Gastrocnemius medialis (tissue), 4 donors: Measurements from ENCODE around the gene FAM24A. TPM values are rescaled to one million over a fixed set of nuclear protein-coding genes. Genes with fewer than 3 reads are reported as not detected.

Source experiments
- ATAC-seq, 2 donors: fragments of 150-250 bp; one replicate each; pipeline ENCODE4 v1.9.1; 2016
- DNase-seq, 2 donors: peaks; one replicate each; pipeline ENCODE4 v3.0.0-alpha.2; 2019
- H3K27ac ChIP-seq, 4 donors: fragments of 200-600 bp; sonication (generic); 1 replicate in 1 of 4; 2 replicates in 3 of 4; pipeline ENCODE4 v1.5.1; 2016 to 2018; ENCODE audit warnings: mild to moderate bottlenecking in 2 of 4, moderate library complexity in 1 of 4
- H3K27me3 ChIP-seq, 3 donors: fragments of 200-600 bp; sonication (generic) in 2 of 3; 1 replicate in 1 of 3; 2 replicates in 2 of 3; pipeline versions ENCODE4 v1.5.1 to v1.6.0; 2016 to 2019; ENCODE audit warnings: mild to moderate bottlenecking in 1 of 3, moderate library complexity in 1 of 3
- H3K36me3 ChIP-seq, 2 donors: fragments of 200-600 bp; sonication (generic) in 1 of 2; one replicate each; pipeline ENCODE4 v1.5.1; 2017 to 2018
- H3K4me1 ChIP-seq, 2 donors: fragments of 200-600 bp; sonication (generic) in 1 of 2; one replicate each; pipeline ENCODE4 v1.5.1; 2016 to 2017; ENCODE audit warnings: mild to moderate bottlenecking in 2 of 2
- H3K4me3 ChIP-seq, 4 donors: fragments of 200-600 bp; sonication (generic) in 3 of 4; 1 replicate in 1 of 4; 2 replicates in 3 of 4; pipeline ENCODE4 v1.5.1; 2016 to 2019; ENCODE audit warnings: mild to moderate bottlenecking in 2 of 4
- H3K9me3 ChIP-seq, 3 donors: fragments of 200-600 bp; sonication (generic) in 2 of 3; 1 replicate in 1 of 3; 2 replicates in 2 of 3; pipeline ENCODE4 v1.5.1; 2016 to 2019
- POLR2A ChIP-seq, 2 donors: fragments of 450-650 bp; IDR thresholded peaks; one replicate each; pipeline ENCODE4 v1.6.1; 2017; ENCODE audit warnings: antibody characterized with exemption in 2 of 2, mild to moderate bottlenecking in 2 of 2, moderate library complexity in 2 of 2
- in situ Hi-C, 4 donors: fragments of 200-750 bp; cut with MboI; loops; one replicate each; pipeline versions ENCODE4 v1.15.0 to v1.8.0; 2017; ENCODE audit warnings: low sequenced_read_pairs in 4 of 4
- intact Hi-C: fragments of 100-400 bp; cut with DNase I; formaldehyde crosslinking; loops from one replicate; pipeline ENCODE4 v1.15.1; 2023; ENCODE audit warnings: low total_unique reads
- total RNA-seq, 4 donors: library from RNA; depleted of rRNA; stranded (reverse); fragments of >200 nt; gene quantifications; one replicate each; pipeline versions ENCODE4 v1.1.0 to v1.2.3, GENCODE V29; 2016
- TF ChIP-seq, protein P1 (sequence below), 5 experiments: fragments of 450-650 bp in 3 of 5; fragments of 200-600 bp in 2 of 5; sonication (generic) in 2 of 5; IDR thresholded peaks in 4 of 5; conservative IDR thresholded peaks in 1 of 5; 1 replicate in 4 of 5; 2 replicates in 1 of 5; pipeline ENCODE4 v1.5.1; 2016 to 2019; ENCODE audit warnings: antibody characterized with exemption in 5 of 5, mild to moderate bottlenecking in 3 of 5, moderate library complexity in 3 of 5

FAM24A gene
- total RNA-seq, 4 donors from 2014 or later, result not detected

DNA sequence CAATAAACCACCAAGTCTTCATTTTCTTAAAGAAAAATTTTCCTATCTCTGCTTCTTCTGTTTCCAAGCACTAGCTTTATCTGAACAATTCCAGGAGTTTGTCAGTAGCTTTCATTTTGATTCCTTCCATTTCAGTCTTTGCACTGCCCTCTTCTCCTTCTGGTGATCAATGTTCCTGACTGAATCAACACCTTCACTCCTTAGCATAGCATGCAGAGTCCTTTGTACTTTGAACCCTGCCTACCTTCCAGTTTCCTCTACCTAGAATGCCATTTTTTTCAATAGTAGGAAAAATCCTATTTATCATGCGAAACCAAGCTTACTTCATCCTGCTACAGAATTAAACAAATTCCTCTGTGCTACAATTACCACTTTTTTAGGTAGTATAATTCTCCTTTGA, 45.5 kb downstream of the FAM24A start:
- ATAC-seq, result no peak
- intact Hi-C loops (loop anchor here (2.0 kb wide), 1 partner anchor 53 kb away; the partner anchor contains the start of genes ACADSB and IKZF5), in situ Hi-C loops (loop anchor here in 1 of 4 donors (25.0 kb wide), 1 partner anchor 206 kb away; the partner anchor contains the start of gene BUB3)
- no peak overlapping the region for H3K27ac ChIP-seq
- peaks cover 0 to 8% of the 10 kb centered on the region in 2 donors for H3K36me3 ChIP-seq
- no peaks in the 10 kb centered on the region for H3K27me3 ChIP-seq
- DNase-seq, result no peak
- no peak overlapping the region for H3K4me3 ChIP-seq
- peaks cover 10 to 22% of the 10 kb centered on the region in 2 donors for H3K4me1 ChIP-seq
- H3K9me3 ChIP-seq, result no peaks in the 10 kb centered on the region
- TF ChIP-seq, protein P1, sequence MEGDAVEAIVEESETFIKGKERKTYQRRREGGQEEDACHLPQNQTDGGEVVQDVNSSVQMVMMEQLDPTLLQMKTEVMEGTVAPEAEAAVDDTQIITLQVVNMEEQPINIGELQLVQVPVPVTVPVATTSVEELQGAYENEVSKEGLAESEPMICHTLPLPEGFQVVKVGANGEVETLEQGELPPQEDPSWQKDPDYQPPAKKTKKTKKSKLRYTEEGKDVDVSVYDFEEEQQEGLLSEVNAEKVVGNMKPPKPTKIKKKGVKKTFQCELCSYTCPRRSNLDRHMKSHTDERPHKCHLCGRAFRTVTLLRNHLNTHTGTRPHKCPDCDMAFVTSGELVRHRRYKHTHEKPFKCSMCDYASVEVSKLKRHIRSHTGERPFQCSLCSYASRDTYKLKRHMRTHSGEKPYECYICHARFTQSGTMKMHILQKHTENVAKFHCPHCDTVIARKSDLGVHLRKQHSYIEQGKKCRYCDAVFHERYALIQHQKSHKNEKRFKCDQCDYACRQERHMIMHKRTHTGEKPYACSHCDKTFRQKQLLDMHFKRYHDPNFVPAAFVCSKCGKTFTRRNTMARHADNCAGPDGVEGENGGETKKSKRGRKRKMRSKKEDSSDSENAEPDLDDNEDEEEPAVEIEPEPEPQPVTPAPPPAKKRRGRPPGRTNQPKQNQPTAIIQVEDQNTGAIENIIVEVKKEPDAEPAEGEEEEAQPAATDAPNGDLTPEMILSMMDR (IDR thresholded peaks at IDR 0.05 in 4 of 5, conservative IDR thresholded peaks at IDR 0.05 in 1 of 5), result no peak
- TF ChIP-seq POLR2A (IDR thresholded peaks at IDR 0.05), result no peak

DNA sequence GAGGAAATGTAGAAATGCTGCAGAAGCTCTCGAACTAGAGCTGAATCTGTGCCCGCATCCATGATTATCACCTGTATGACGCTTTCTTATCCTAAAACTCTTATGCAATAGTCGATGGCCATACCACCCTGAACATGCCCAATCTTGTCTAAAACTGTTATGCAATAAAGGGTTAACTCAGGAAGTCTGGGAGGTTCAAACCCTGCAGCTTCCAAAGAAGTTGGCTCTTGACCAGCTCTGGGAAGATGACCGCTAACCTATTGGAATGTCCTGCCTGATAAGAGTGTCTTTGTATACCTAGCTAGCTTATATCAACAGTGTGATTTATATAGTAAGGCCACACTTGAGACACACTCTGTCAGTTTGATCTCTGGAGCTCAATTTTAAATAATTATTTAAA, 47.1 kb downstream of the FAM24A start:
- no peak for DNase-seq
- Histone ChIP-seq H3K27ac (no peak overlapping the region), H3K27me3 (no peaks in the 10 kb centered on the region), H3K4me3 (no peak overlapping the region), H3K4me1 (peaks cover 10 to 16% of the 10 kb centered on the region in 2 donors), H3K9me3 (no peaks in the 10 kb centered on the region), H3K36me3 (no peaks in the 10 kb centered on the region)
- in situ Hi-C loops, result loop anchor here in 1 of 4 donors (25.0 kb wide), 1 partner anchor 205 kb away; the partner anchor contains the start of gene BUB3
- no peak for ATAC-seq
- intact Hi-C loops, result no loop called here
- TF ChIP-seq, protein P1 (IDR thresholded peaks at IDR 0.05 in 4 of 5, conservative IDR thresholded peaks at IDR 0.05 in 1 of 5), result no peak
- TF ChIP-seq POLR2A (IDR thresholded peaks at IDR 0.05), result no peak

DNA sequence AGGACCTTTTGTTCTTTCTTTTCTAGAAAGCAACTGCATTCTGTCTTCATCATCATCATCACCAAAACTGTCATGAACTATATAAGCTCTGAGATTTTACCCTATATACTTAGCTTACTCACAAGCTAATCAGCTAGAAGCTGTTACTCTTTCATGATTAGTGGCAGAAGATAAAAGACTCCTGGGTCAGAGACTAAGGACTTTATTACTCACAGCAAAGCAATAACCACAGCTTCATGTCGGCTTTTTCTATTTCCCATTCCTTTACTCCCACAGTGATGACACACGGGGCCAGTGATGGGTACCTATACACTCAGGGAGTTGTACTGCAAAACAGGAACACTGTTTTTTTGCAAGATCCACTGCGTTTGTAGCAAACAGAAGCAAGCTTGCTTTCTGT, 52.0 kb downstream of the FAM24A start:
- in situ Hi-C loops (loop anchor here in 1 of 4 donors (25.0 kb wide), 1 partner anchor 200 kb away; the partner anchor contains the start of gene BUB3), intact Hi-C loops (no loop called here)
- Histone ChIP-seq H3K9me3 (peaks cover 0 to 4% (median 0%) of the 10 kb centered on the region in 3 donors), H3K36me3 (no peaks in the 10 kb centered on the region), H3K4me1 (no peaks in the 10 kb centered on the region), H3K27me3 (no peaks in the 10 kb centered on the region), H3K4me3 (no peak overlapping the region), H3K27ac (no peak overlapping the region)
- DNase-seq (no peak), ATAC-seq (no peak)
- no peak for TF ChIP-seq POLR2A (IDR thresholded peaks at IDR 0.05)
- TF ChIP-seq, protein P1 (IDR thresholded peaks at IDR 0.05 in 4 of 5, conservative IDR thresholded peaks at IDR 0.05 in 1 of 5), result no peak

Other genes with a start within 250 kb of the FAM24A start
- not detected for gene C10orf120, start 210.8 kb upstream of the FAM24A start, total RNA-seq
- under 1 TPM in 1 of 4 donors, not detected in 3; 0.09 TPM for gene CUZD1, start 64.8 kb upstream of the FAM24A start, total RNA-seq
- not detected for gene FAM24B, start 31.0 kb upstream of the FAM24A start, total RNA-seq
- gene C10orf88, start 43.6 kb downstream of the FAM24A start, total RNA-seq, result 1 to 10 TPM; 4.2 to 9.6 (median 6.8) TPM
- 1 to 10 TPM; 2.2 to 7.0 (median 4.4) TPM for gene PSTK, start 69.8 kb downstream of the FAM24A start, total RNA-seq
- gene IKZF5, start 98.2 kb downstream of the FAM24A start, total RNA-seq, result 10 to 100 TPM in 1 of 4 donors, 1 to 10 TPM in 3; 4.3 to 11.0 (median 7.7) TPM
- 10 to 100 TPM; 16.2 to 40.2 (median 22.0) TPM for gene ACADSB, start 98.4 kb downstream of the FAM24A start, total RNA-seq
- not detected for gene HMX3, start 225.4 kb downstream of the FAM24A start, total RNA-seq
- gene HMX2, start 237.5 kb downstream of the FAM24A start, total RNA-seq, result not detected
- 10 to 100 TPM; 43.0 to 84.0 (median 49.2) TPM for gene BUB3, start 243.8 kb downstream of the FAM24A start, total RNA-seq